ENCODE measurements around the gene PNMA8A.

- TF ChIP-seq CTCF (IDR thresholded peaks at IDR 0.05), result no peak
- no peak for TF ChIP-seq POLR2A (IDR thresholded peaks at IDR 0.05)
These were observed 4.6 kb upstream of the PNMA8A start for GRCh38 chr19:46475986-46476385.

Data from transverse colon (tissue), 3 donors.